22Rv1 (cell line): ENCODE measurements around the gene ADAMTS3.

Experiments
- CTCF ChIP-seq: fragments of 450-650 bp; IDR thresholded peaks from 2 replicates; pipeline ENCODE4 v1.5.1; 2017; ENCODE audit warnings: mild to moderate bottlenecking
- ZFX ChIP-seq: fragments of 450-650 bp; IDR thresholded peaks from 2 replicates; pipeline ENCODE4 v1.6.1; 2017; ENCODE audit warnings: antibody characterized with exemption, borderline replicate concordance

- TF ChIP-seq CTCF (no peak), ZFX (no peak)
These were observed 255.9 kb downstream of the ADAMTS3 start for GRCh38 chr4:72313121-72313520.
